Endothelial cell of umbilical vein (primary cell): ENCODE results near the gene CDC34. TPM values are rescaled to one million over a fixed set of nuclear protein-coding genes. Genes with fewer than 3 reads are reported as not detected.

Experiments
- BruUV-seq: library from RNA; stranded (reverse); fragments of 400-500 nt; replicated peaks from 2 replicates; lab custom pipeline; 2021; lab: Mats Ljungman, UMichigan
- CTCF ChIA-PET: fragments of 300-600, 350-600 bp; sonication (Branson Sonifier 250); formaldehyde crosslinking; loops from one replicate; lab custom pipeline; 2021; ENCODE audit warnings: antibody characterized with exemption, inconsistent platforms; lab: Charles Lee
- POLR2A ChIA-PET: fragments of 300-600, 350-600 bp; sonication (Branson Sonifier 250); formaldehyde crosslinking; loops from one replicate; lab custom pipeline; 2021; ENCODE audit warnings: antibody characterized with exemption, inconsistent platforms; lab: Charles Lee
- DNase-seq: peaks from one replicate; pipeline ENCODE4 v3.0.0-alpha.2; 2011; ENCODE audit warnings: low read depth, low spot score
- FAIRE-seq: peaks from 2 replicates; lab custom pipeline; 2011; peaks lifted over from hg19 to GRCh38; lab: Jason Lieb, UNC
- H2AFZ ChIP-seq: 2 replicates; pipeline ENCODE4 v1.6.0; 2012; ENCODE audit warnings: low read depth, low read length, control low read depth, inconsistent platforms
- H3K27ac ChIP-seq: 2 replicates; pipeline ENCODE4 v1.5.1; 2011; ENCODE audit warnings: low read depth, mild to moderate bottlenecking, control low read depth, low read length, moderate library complexity; ENCODE audit not compliant: insufficient read depth
- H3K27me3 ChIP-seq, 2 experiments: 2 replicates each; pipeline versions ENCODE4 v1.6.0 to v1.6.1; 2011; ENCODE audit warnings: low read length in 2 of 2, mixed read lengths in 1 of 2; ENCODE audit not compliant: control insufficient read depth in 2 of 2, insufficient read depth in 2 of 2
- H3K36me3 ChIP-seq, 2 experiments: 2 replicates in 1 of 2; 3 replicates in 1 of 2; pipeline ENCODE4 v1.5.1; 2011; ENCODE audit warnings: low read length in 2 of 2, mild to moderate bottlenecking in 1 of 2, moderate library complexity in 1 of 2; ENCODE audit not compliant: control insufficient read depth in 2 of 2, insufficient read depth in 2 of 2; ENCODE audit errors: extremely low read depth in 1 of 2
- H3K4me1 ChIP-seq: 3 replicates; pipeline ENCODE4 v1.5.1; 2011; ENCODE audit warnings: mild to moderate bottlenecking, low read length; ENCODE audit not compliant: control insufficient read depth, insufficient read depth; ENCODE audit errors: extremely low read depth
- H3K4me2 ChIP-seq: 2 replicates; pipeline ENCODE4 v1.6.1; 2011; ENCODE audit warnings: low read length, control low read depth, mixed read lengths; ENCODE audit not compliant: insufficient read depth
- H3K4me3 ChIP-seq, 3 experiments: fragments of 200-600 bp in 1 of 3; sonication (generic), shearing (Covaris generic) in 1 of 3; replicated peaks in 1 of 3; 2 replicates each; pipeline ENCODE4 v1.5.1; 2011 to 2016; ENCODE audit warnings: control low read depth in 3 of 3, low read length in 3 of 3, mild to moderate bottlenecking in 2 of 3, inconsistent platforms in 1 of 3, low read depth in 1 of 3, moderate library complexity in 1 of 3; ENCODE audit not compliant: insufficient read depth in 1 of 3
- H3K79me2 ChIP-seq: 2 replicates; pipeline ENCODE4 v1.6.0; 2012; ENCODE audit warnings: low read length, inconsistent platforms; ENCODE audit not compliant: control insufficient read depth, insufficient read depth
- H3K9ac ChIP-seq: replicated peaks from 2 replicates; pipeline ENCODE3; 2011; ENCODE audit warnings: low read length, control low read depth; ENCODE audit not compliant: insufficient read depth; ENCODE audit errors: extremely low read depth
- H3K9me1 ChIP-seq: replicated peaks from 3 replicates; pipeline ENCODE4 v1.6.0; 2011; ENCODE audit warnings: mild to moderate bottlenecking, low read length; ENCODE audit not compliant: control insufficient read depth, insufficient read depth; ENCODE audit errors: extremely low read depth
- H3K9me3 ChIP-seq: replicated peaks from 2 replicates; pipeline ENCODE4 v1.5.1; 2012; ENCODE audit warnings: low read length, inconsistent platforms; ENCODE audit not compliant: control insufficient read depth, insufficient read depth
- H4K20me1 ChIP-seq: replicated peaks from 2 replicates; pipeline ENCODE3; 2011; ENCODE audit warnings: mild to moderate bottlenecking, low read length; ENCODE audit not compliant: control insufficient read depth, insufficient read depth; ENCODE audit errors: extremely low read depth
- CTCF ChIP-seq, 2 donors: IDR thresholded peaks; 1 replicate in 1 of 2; 2 replicates in 1 of 2; pipeline ENCODE4 v1.5.1; 2011; ENCODE audit warnings: low read length in 2 of 2, mild to moderate bottlenecking in 2 of 2, moderate library complexity in 2 of 2, control low read depth in 1 of 2, inconsistent platforms in 1 of 2, low read depth in 1 of 2; ENCODE audit not compliant: insufficient read depth in 1 of 2; ENCODE audit errors: extremely low read depth in 1 of 2
- EZH2 ChIP-seq: IDR thresholded peaks from 2 replicates; pipeline ENCODE4 v1.6.1; 2012; ENCODE audit warnings: borderline replicate concordance, low read depth, mild to moderate bottlenecking, moderate library complexity, low read length, inconsistent platforms; ENCODE audit not compliant: severe bottlenecking
- FOS ChIP-seq: IDR thresholded peaks from 2 replicates; pipeline ENCODE4 v1.6.1; 2011; ENCODE audit warnings: mild to moderate bottlenecking, low read length, moderate library complexity, borderline replicate concordance; ENCODE audit not compliant: insufficient read depth
- GATA2 ChIP-seq: IDR thresholded peaks from 2 replicates; pipeline ENCODE4 v1.7.0; 2011; ENCODE audit warnings: low read depth, mild to moderate bottlenecking, moderate library complexity, mixed read lengths, low read length; ENCODE audit not compliant: insufficient read length, insufficient read depth
- JUN ChIP-seq: IDR thresholded peaks from 2 replicates; pipeline ENCODE4 v1.6.1; 2011; ENCODE audit warnings: borderline replicate concordance, low read depth; ENCODE audit not compliant: insufficient read length, insufficient read depth
- MAX ChIP-seq: IDR thresholded peaks from 2 replicates; pipeline ENCODE4 v1.6.1; 2011; ENCODE audit not compliant: insufficient read depth, insufficient read length
- MYC ChIP-seq: IDR thresholded peaks from one replicate; pipeline ENCODE4 v1.6.1; 2011; ENCODE audit warnings: mild to moderate bottlenecking, low read depth, low read length
- POLR2A ChIP-seq: IDR thresholded peaks from 2 replicates; pipeline ENCODE4 v1.6.1; 2012; ENCODE audit warnings: low read depth, mild to moderate bottlenecking, control low read depth, low read length
- POLR2AphosphoS5 ChIP-seq: IDR thresholded peaks from 2 replicates; pipeline ENCODE4 v1.6.1; 2012; ENCODE audit warnings: low read depth, mild to moderate bottlenecking, control low read depth, low read length, moderate library complexity; ENCODE audit not compliant: insufficient read depth
- dilution Hi-C: fragments of 300-500 bp; cut with MboI; formaldehyde crosslinking; loops from one replicate; pipeline ENCODE4 v1.15.0; 2019; ENCODE audit warnings: low sequenced_read_pairs; ENCODE audit not compliant: extremely low pct_ligation_motif_present
- intact Hi-C: fragments of 100-400 bp; cut with micrococcal nuclease; formaldehyde crosslinking; loops from one replicate; pipeline ENCODE4 v1.10.0; 2022
- polyA plus RNA-seq, 4 experiments: library from polyadenylated mRNA; depleted of rRNA in 3 of 4; stranded (reverse) in 3 of 4; unstranded in 1 of 4; fragments of >200 nt; gene quantifications; 2 replicates each; pipeline versions ENCODE4 v1.2.1 to v1.2.3, GENCODE V29; 2011 to 2012; ENCODE audit warnings: missing spikeins in 1 of 4
- total RNA-seq: library from RNA; stranded (reverse); gene quantifications from 2 replicates; pipeline ENCODE4 v1.2.3, GENCODE V29; 2021

Gene CDC34
- total and polyA plus RNA-seq, 2 donors (not counting 3 experiments of a cell fraction or from before 2014, with no cell fraction given), result 90.4 to 92.9 TPM

DNA sequence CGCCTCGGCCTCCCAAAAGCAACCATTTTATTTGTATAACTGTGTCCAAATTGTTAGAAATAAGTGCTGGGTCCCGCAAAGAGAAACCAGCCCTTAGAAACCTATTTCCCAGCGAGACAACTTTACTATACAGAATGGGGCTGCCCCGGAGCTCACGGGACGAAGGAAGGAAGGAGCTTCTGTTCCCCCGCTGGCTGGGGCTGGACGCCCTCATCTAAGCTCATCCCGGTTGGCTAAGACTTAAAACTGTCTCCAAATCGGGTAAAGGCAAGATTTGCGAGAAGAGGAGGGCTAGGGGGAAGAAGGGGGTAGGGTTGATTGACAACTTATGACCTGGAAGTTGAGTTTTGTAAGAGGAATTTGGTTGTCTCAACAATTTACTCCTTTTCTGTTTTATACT lies 28.6 kb downstream of the CDC34 start:
- FAIRE-seq, result no peak
- H3K4me2 ChIP-seq, result no peak overlapping the region
- no peaks in the 10 kb centered on the region for H3K79me2 ChIP-seq
- H3K9ac ChIP-seq, result no peak overlapping the region
- H3K27me3 ChIP-seq, result no peaks in the 10 kb centered on the region
- BruUV-seq, result no TSS peak
- ChIA-PET CTCF (no interaction called here), POLR2A (no interaction called here)
- intact Hi-C loops, result no loop called here
- no peak overlapping the region for H3K27ac ChIP-seq
- no peaks in the 10 kb centered on the region for H3K9me3 ChIP-seq
- H2AFZ ChIP-seq, result no peak overlapping the region
- no peaks in the 10 kb centered on the region for H3K36me3 ChIP-seq
- dilution Hi-C loops, result no loop called here
- TF ChIP-seq MYC (no peak), POLR2AphosphoS5 (no peak), CTCF (IDR thresholded peaks at IDR 0.05; ENCODE audit: extremely low read depth in 1 of 2, insufficient read depth in 1 of 2, low read depth in 1 of 2, low read length in 2 of 2) (no peak), MAX (no peak), GATA2 (no peak), FOS (no peak), JUN (no peak), POLR2A (no peak), EZH2 (no peak)
- no peaks in the 10 kb centered on the region for H4K20me1 ChIP-seq
- DNase-seq, result no peak
- H3K4me3 ChIP-seq, result no peak overlapping the region
- H3K4me1 ChIP-seq, result no peaks in the 10 kb centered on the region
- no peaks in the 10 kb centered on the region for H3K9me1 ChIP-seq
